HFFc6 (cell line): Measurements from ENCODE around the gene MYO1F. TPM values are rescaled to one million over a fixed set of nuclear protein-coding genes. Genes with fewer than 3 reads are reported as not detected.

Experiments used
- DNase-seq: peaks from one replicate; pipeline ENCODE4 v3.0.0-alpha.2; 2018
- H3K27ac Mint-ChIP-seq: 2 replicates; pipeline ENCODE4 v1.8.0; 2020; ENCODE audit warnings: mild to moderate bottlenecking, mixed read lengths
- H3K27me3 Mint-ChIP-seq: 2 replicates; pipeline ENCODE4 v1.8.0; 2021; ENCODE audit warnings: mild to moderate bottlenecking, moderate library complexity, mixed read lengths; ENCODE audit not compliant: insufficient read depth
- H3K36me3 Mint-ChIP-seq: 2 replicates; pipeline ENCODE4 v1.8.0; 2021; ENCODE audit warnings: low read depth, mixed read lengths
- H3K4me1 Mint-ChIP-seq: 2 replicates; pipeline ENCODE4 v1.8.0; 2020; ENCODE audit warnings: low read depth, mixed read lengths
- H3K4me3 Mint-ChIP-seq: 2 replicates; pipeline ENCODE4 v1.8.0; 2020; ENCODE audit warnings: mild to moderate bottlenecking, moderate library complexity, mixed read lengths
- H3K9me3 Mint-ChIP-seq: 2 replicates; pipeline ENCODE4 v1.8.0; 2020; ENCODE audit warnings: mild to moderate bottlenecking, mixed read lengths
- CTCF ChIP-seq: fragments of 200-600 bp; sonication (generic); IDR thresholded peaks from 2 replicates; pipeline ENCODE4 v1.5.0; 2021; ENCODE audit warnings: antibody characterized with exemption, mild to moderate bottlenecking
- total RNA-seq, 6 experiments: library from RNA; stranded (reverse); fragmentation: NEBNext Ultra II Directional; extraction: Animal tissue kit (Norgen Biotek cat#: 25700); gene quantifications; 2 replicates in 1 of 6; 3 replicates in 5 of 6; pipeline ENCODE4 v1.2.3, GENCODE V29; 2021

The MYO1F gene
- total RNA-seq, 6 experiments from 2014 or later: 0.09 to 0.28 (median 0.19) TPM

GRCh38 chr19:8490395-8490760, 86.9 kb downstream of the MYO1F start:
- Mint-ChIP-seq H3K9me3 (no peaks in the 10 kb centered on the region), H3K36me3 (peaks cover 27% of the 10 kb centered on the region), H3K27me3 (peaks cover 10% of the 10 kb centered on the region), H3K4me3 (no peak overlapping the region), H3K27ac (no peak overlapping the region), H3K4me1 (no peaks in the 10 kb centered on the region)
- no peak for TF ChIP-seq CTCF
- no peak for DNase-seq

GRCh38 chr19:8489561-8490394, 87.5 kb downstream of the MYO1F start:
- Mint-ChIP-seq H3K27me3 (peaks cover 10% of the 10 kb centered on the region), H3K9me3 (no peaks in the 10 kb centered on the region), H3K36me3 (peaks cover 27% of the 10 kb centered on the region), H3K4me3 (no peak overlapping the region), H3K27ac (no peak overlapping the region), H3K4me1 (no peaks in the 10 kb centered on the region)
- no peak for TF ChIP-seq CTCF
- DNase-seq: no peak

- H3K4me3 Mint-ChIP-seq: no peak overlapping the region
- no peak for DNase-seq
- H3K9me3 Mint-ChIP-seq: no peaks in the 10 kb centered on the region
- no peaks in the 10 kb centered on the region for H3K4me1 Mint-ChIP-seq
- TF ChIP-seq CTCF: no peak
- H3K27ac Mint-ChIP-seq: no peak overlapping the region; the same call in 1 of the 2 replicates
- H3K36me3 Mint-ChIP-seq: peaks cover 29% of the 10 kb centered on the region
- H3K27me3 Mint-ChIP-seq: peaks cover 10% of the 10 kb centered on the region
Measured at GRCh38 chr19:8488365-8488764, 88.9 kb downstream of the MYO1F start.

- H3K4me3 Mint-ChIP-seq: no peak overlapping the region
- H3K36me3 Mint-ChIP-seq: peaks cover 36% of the 10 kb centered on the region
- H3K27ac Mint-ChIP-seq: no peak overlapping the region; the same call in 1 of the 2 replicates
- no peak for DNase-seq
- TF ChIP-seq CTCF: no peak
- H3K4me1 Mint-ChIP-seq: no peaks in the 10 kb centered on the region
- peaks cover 10% of the 10 kb centered on the region for H3K27me3 Mint-ChIP-seq
- H3K9me3 Mint-ChIP-seq: no peaks in the 10 kb centered on the region
Measured at GRCh38 chr19:8487137-8487851, 89.9 kb downstream of the MYO1F start.

- no peak for TF ChIP-seq CTCF
- Mint-ChIP-seq H3K9me3 (no peaks in the 10 kb centered on the region), H3K36me3 (peaks cover 36% of the 10 kb centered on the region), H3K4me3 (no peak overlapping the region), H3K4me1 (no peaks in the 10 kb centered on the region), H3K27ac (no peak overlapping the region), H3K27me3 (peaks cover 10% of the 10 kb centered on the region)
- no peak for DNase-seq
Measured at GRCh38 chr19:8486661-8487136, 90.5 kb downstream of the MYO1F start.
